ENCODE measurements around the gene SRD5A3.

Gene SRD5A3

GRCh38 chr4:55405073-55405472, 59.0 kb downstream of the SRD5A3 start:
- Histone ChIP-seq H3K4me3 (ENCODE audit: low read length) (no peak overlapping the region), H3K36me3 (ENCODE audit: control insufficient read depth, low read length) (peaks cover 80% of the 10 kb centered on the region), H3K4me2 (ENCODE audit: low read length) (no peak overlapping the region), H3K27me3 (ENCODE audit: control insufficient read depth, low read length) (no peaks in the 10 kb centered on the region), H3K9me3 (ENCODE audit: control insufficient read depth, insufficient read depth, low read length) (no peaks in the 10 kb centered on the region), H3K79me2 (ENCODE audit: control insufficient read depth, low read length) (peaks cover 93% of the 10 kb centered on the region), H3K9me2 (replicated peaks; ENCODE audit: control insufficient read depth, low read length) (no peaks in the 10 kb centered on the region), H4K20me1 (ENCODE audit: control insufficient read depth, insufficient read depth, low read depth, low read length) (peaks cover 21% of the 10 kb centered on the region), H3F3A (ENCODE audit: control insufficient read depth, insufficient read depth) (0 out of 2 replicates have a peak, but pooled peaks cover 2% of the 10 kb centered on the region), H3K4me1 (ENCODE audit: control insufficient read depth, low read length) (peaks cover 14% of the 10 kb centered on the region), H3K27ac (ENCODE audit: low read depth, low read length) (no peak overlapping the region)
- TF ChIP-seq CTCF (IDR thresholded peaks at IDR 0.05; ENCODE audit: low read depth, low read length, poor library complexity, severe bottlenecking) (no peak), EZH2phosphoT487 (IDR thresholded peaks at IDR 0.05; ENCODE audit: borderline replicate concordance, low read length) (no peak)

- peaks cover 14% of the 10 kb centered on the region for H3K4me1 ChIP-seq (ENCODE audit: control insufficient read depth, low read length)
- H3K79me2 ChIP-seq (ENCODE audit: control insufficient read depth, low read length), result peaks cover 95% of the 10 kb centered on the region
- H3K27ac ChIP-seq (ENCODE audit: low read depth, low read length), result no peak overlapping the region
- H3K9me3 ChIP-seq (ENCODE audit: control insufficient read depth, insufficient read depth, low read length), result no peaks in the 10 kb centered on the region
- no peak overlapping the region for H3K4me3 ChIP-seq (ENCODE audit: low read length)
- H3F3A ChIP-seq (ENCODE audit: control insufficient read depth, insufficient read depth), result 0 out of 2 replicates have a peak, but pooled peaks cover 2% of the 10 kb centered on the region
- H3K9me2 ChIP-seq (replicated peaks; ENCODE audit: control insufficient read depth, low read length), result no peaks in the 10 kb centered on the region
- H4K20me1 ChIP-seq (ENCODE audit: control insufficient read depth, insufficient read depth, low read depth, low read length), result peaks cover 15% of the 10 kb centered on the region; the same call in 1 of the 2 replicates
- TF ChIP-seq EZH2phosphoT487 (IDR thresholded peaks at IDR 0.05; ENCODE audit: borderline replicate concordance, low read length) (no peak), CTCF (IDR thresholded peaks at IDR 0.05; ENCODE audit: low read depth, low read length, poor library complexity, severe bottlenecking) (no peak)
- H3K4me2 ChIP-seq (ENCODE audit: low read length), result no peak overlapping the region
- peaks cover 81% of the 10 kb centered on the region for H3K36me3 ChIP-seq (ENCODE audit: control insufficient read depth, low read length)
- no peaks in the 10 kb centered on the region for H3K27me3 ChIP-seq (ENCODE audit: control insufficient read depth, low read length)
These were observed 60.5 kb downstream of the SRD5A3 start for GRCh38 chr4:55406545-55406944.

GRCh38 chr4:55407119-55407518, 61.1 kb downstream of the SRD5A3 start:
- H3K4me1 ChIP-seq (ENCODE audit: control insufficient read depth, low read length), result peaks cover 14% of the 10 kb centered on the region
- peaks cover 86% of the 10 kb centered on the region for H3K36me3 ChIP-seq (ENCODE audit: control insufficient read depth, low read length)
- TF ChIP-seq EZH2phosphoT487 (IDR thresholded peaks at IDR 0.05; ENCODE audit: borderline replicate concordance, low read length) (no peak), CTCF (IDR thresholded peaks at IDR 0.05; ENCODE audit: low read depth, low read length, poor library complexity, severe bottlenecking) (no peak)
- peaks cover 96% of the 10 kb centered on the region for H3K79me2 ChIP-seq (ENCODE audit: control insufficient read depth, low read length)
- H3K27ac ChIP-seq (ENCODE audit: low read depth, low read length), result no peak overlapping the region
- H3K4me3 ChIP-seq (ENCODE audit: low read length), result no peak overlapping the region
- H3K9me2 ChIP-seq (replicated peaks; ENCODE audit: control insufficient read depth, low read length), result no peaks in the 10 kb centered on the region
- H3K27me3 ChIP-seq (ENCODE audit: control insufficient read depth, low read length), result no peaks in the 10 kb centered on the region
- peaks cover 15% of the 10 kb centered on the region; the same call in 1 of the 2 replicates for H4K20me1 ChIP-seq (ENCODE audit: control insufficient read depth, insufficient read depth, low read depth, low read length)
- H3K9me3 ChIP-seq (ENCODE audit: control insufficient read depth, insufficient read depth, low read length), result no peaks in the 10 kb centered on the region
- H3K4me2 ChIP-seq (ENCODE audit: low read length), result no peak overlapping the region
- 0 out of 2 replicates have a peak, but pooled peaks cover 2% of the 10 kb centered on the region for H3F3A ChIP-seq (ENCODE audit: control insufficient read depth, insufficient read depth)

Data from DOHH2 (cell line).